NCI-H460 (cell line): ENCODE results near the gene ATP1B3. TPM values are rescaled to one million over a fixed set of nuclear protein-coding genes. Genes with fewer than 3 reads are reported as not detected.
"Not testable (repeated sequence)": the region's sequence is repeated elsewhere in the genome, so short reads cannot be mapped to it uniquely, and the experiment has no call there.

Experiments used
- DNase-seq: peaks from one replicate; pipeline ENCODE4 v3.0.0-alpha.2; 2016; ENCODE audit warnings: low read depth; ENCODE audit errors: extremely low read depth
- total RNA-seq: library from RNA; depleted of rRNA; stranded (reverse); fragments of >200 nt; shearing (Covaris generic); gene quantifications from 2 replicates; pipeline ENCODE4 v1.2.3, GENCODE V29; 2014

ATP1B3 gene
- total RNA-seq, 1 experiment from 2014 or later: 269 TPM

- DNase-seq: no peak
Measured at GRCh38 chr3:141901914-141902313, 25.5 kb downstream of the ATP1B3 start.

GRCh38 chr3:141904203-141904602 lies 27.8 kb downstream of the ATP1B3 start:
- DNase-seq: no peak

GRCh38 chr3:141905129-141905528 lies 28.7 kb downstream of the ATP1B3 start:
- no peak for DNase-seq

- DNase-seq: no peak
Measured at GRCh38 chr3:141909408-141909807, 33.0 kb downstream of the ATP1B3 start.

- not testable (repeated sequence) for DNase-seq
Measured at GRCh38 chr3:141909986-141910385, 33.5 kb downstream of the ATP1B3 start.

GRCh38 chr3:141913150-141913811 lies 36.8 kb downstream of the ATP1B3 start:
- DNase-seq: peak; percentile 47

GRCh38 chr3:141914311-141914710 lies 37.9 kb downstream of the ATP1B3 start:
- DNase-seq: no peak

- DNase-seq: no peak
Measured at GRCh38 chr3:141915016-141915415, 38.6 kb downstream of the ATP1B3 start.

- no peak for DNase-seq
Measured at GRCh38 chr3:141915766-141916165, 39.3 kb downstream of the ATP1B3 start.

GRCh38 chr3:141920701-141921100 lies 44.3 kb downstream of the ATP1B3 start:
- no peak for DNase-seq

GRCh38 chr3:141921316-141921715 lies 44.9 kb downstream of the ATP1B3 start:
- DNase-seq: no peak

- not testable (repeated sequence) for DNase-seq
Measured at GRCh38 chr3:141925677-141926076, 49.2 kb downstream of the ATP1B3 start.

- DNase-seq: no peak
Measured at GRCh38 chr3:141926929-141927328, 50.5 kb downstream of the ATP1B3 start.

GRCh38 chr3:141928631-141929270 lies 52.3 kb downstream of the ATP1B3 start:
- DNase-seq: no peak

- no peak for DNase-seq
Measured at GRCh38 chr3:141929341-141929995, 53.0 kb downstream of the ATP1B3 start.

GRCh38 chr3:141930801-141931200 lies 54.4 kb downstream of the ATP1B3 start:
- no peak for DNase-seq

GRCh38 chr3:141933421-141934300 lies 57.2 kb downstream of the ATP1B3 start:
- DNase-seq: no peak

GRCh38 chr3:141934354-141934753 lies 57.9 kb downstream of the ATP1B3 start:
- DNase-seq: no peak

GRCh38 chr3:141938011-141938500 lies 61.6 kb downstream of the ATP1B3 start:
- DNase-seq: no peak

- no peak for DNase-seq
Measured at GRCh38 chr3:141939759-141940158, 63.3 kb downstream of the ATP1B3 start.
